PFSK-1 (cell line): ENCODE measurements around the gene FOLR3.

ENCODE experiments used
- FOXP2 ChIP-seq: optimal IDR thresholded peaks from 2 replicates; pipeline ENCODE3; 2011; ENCODE audit warnings: borderline replicate concordance, control low read depth, inconsistent platforms; ENCODE audit not compliant: insufficient read depth; ENCODE audit errors: extremely low read length, extremely low read depth
- POLR2AphosphoS5 ChIP-seq: IDR thresholded peaks from 2 replicates; pipeline ENCODE4 v1.6.1; 2012; ENCODE audit warnings: low read depth, mild to moderate bottlenecking, control low read depth, low read length, moderate library complexity
- REST ChIP-seq, 2 experiments: IDR thresholded peaks; 2 replicates each; pipeline versions ENCODE4 v1.6.1 to v1.8.0; 2011 to 2012; ENCODE audit warnings: low read depth in 2 of 2, low read length in 2 of 2, control low read depth in 1 of 2, inconsistent platforms in 1 of 2, mild to moderate bottlenecking in 1 of 2, moderate library complexity in 1 of 2; ENCODE audit not compliant: insufficient read depth in 1 of 2
- SIN3A ChIP-seq: IDR thresholded peaks from 2 replicates; pipeline ENCODE4 v1.6.1; 2012; ENCODE audit warnings: mild to moderate bottlenecking, low read length, moderate library complexity, borderline replicate concordance; ENCODE audit not compliant: insufficient read depth
- TAF1 ChIP-seq: IDR thresholded peaks from 2 replicates; pipeline ENCODE4 v1.6.1; 2012; ENCODE audit warnings: low read length, control low read depth, borderline replicate concordance; ENCODE audit not compliant: insufficient read depth

Gene FOLR3

GRCh38 chr11:72144807-72145565 lies 9.5 kb downstream of the FOLR3 start:
- TF ChIP-seq FOXP2 (no peak), POLR2AphosphoS5 (no peak), TAF1 (no peak), SIN3A (no peak), REST (IDR thresholded peaks at IDR 0.05; ENCODE audit: insufficient read depth in 1 of 2, low read depth in 2 of 2, low read length in 2 of 2) (no peak)

- TF ChIP-seq SIN3A = no peak
- TF ChIP-seq REST (IDR thresholded peaks at IDR 0.05; ENCODE audit: insufficient read depth in 1 of 2, low read depth in 2 of 2, low read length in 2 of 2) = no peak
- TF ChIP-seq FOXP2 = no peak
- TF ChIP-seq TAF1 = no peak
- TF ChIP-seq POLR2AphosphoS5 = no peak
These were observed 11.1 kb downstream of the FOLR3 start for GRCh38 chr11:72146625-72147024.

- TF ChIP-seq POLR2AphosphoS5 (no peak), TAF1 (no peak), REST (IDR thresholded peaks at IDR 0.05; ENCODE audit: insufficient read depth in 1 of 2, low read depth in 2 of 2, low read length in 2 of 2) (no peak), SIN3A (no peak), FOXP2 (no peak)
These were observed 15.4 kb downstream of the FOLR3 start for GRCh38 chr11:72150882-72151281.

GRCh38 chr11:72154816-72155215 lies 19.3 kb downstream of the FOLR3 start:
- TF ChIP-seq TAF1 (no peak), POLR2AphosphoS5 (no peak)

- TF ChIP-seq TAF1 (no peak), FOXP2 (no peak), SIN3A (no peak), REST (IDR thresholded peaks at IDR 0.05; ENCODE audit: insufficient read depth in 1 of 2, low read depth in 2 of 2, low read length in 2 of 2) (no peak), POLR2AphosphoS5 (no peak)
These were observed 20.2 kb downstream of the FOLR3 start for GRCh38 chr11:72155751-72156150.
